ENCODE measurements around the gene USP40. TPM values are rescaled to one million over a fixed set of nuclear protein-coding genes. Genes with fewer than 3 reads are reported as not detected.

Gene USP40
- total and polyA plus RNA-seq, 10 donors = 11.4 to 57.3 (median 38.1) TPM

DNA sequence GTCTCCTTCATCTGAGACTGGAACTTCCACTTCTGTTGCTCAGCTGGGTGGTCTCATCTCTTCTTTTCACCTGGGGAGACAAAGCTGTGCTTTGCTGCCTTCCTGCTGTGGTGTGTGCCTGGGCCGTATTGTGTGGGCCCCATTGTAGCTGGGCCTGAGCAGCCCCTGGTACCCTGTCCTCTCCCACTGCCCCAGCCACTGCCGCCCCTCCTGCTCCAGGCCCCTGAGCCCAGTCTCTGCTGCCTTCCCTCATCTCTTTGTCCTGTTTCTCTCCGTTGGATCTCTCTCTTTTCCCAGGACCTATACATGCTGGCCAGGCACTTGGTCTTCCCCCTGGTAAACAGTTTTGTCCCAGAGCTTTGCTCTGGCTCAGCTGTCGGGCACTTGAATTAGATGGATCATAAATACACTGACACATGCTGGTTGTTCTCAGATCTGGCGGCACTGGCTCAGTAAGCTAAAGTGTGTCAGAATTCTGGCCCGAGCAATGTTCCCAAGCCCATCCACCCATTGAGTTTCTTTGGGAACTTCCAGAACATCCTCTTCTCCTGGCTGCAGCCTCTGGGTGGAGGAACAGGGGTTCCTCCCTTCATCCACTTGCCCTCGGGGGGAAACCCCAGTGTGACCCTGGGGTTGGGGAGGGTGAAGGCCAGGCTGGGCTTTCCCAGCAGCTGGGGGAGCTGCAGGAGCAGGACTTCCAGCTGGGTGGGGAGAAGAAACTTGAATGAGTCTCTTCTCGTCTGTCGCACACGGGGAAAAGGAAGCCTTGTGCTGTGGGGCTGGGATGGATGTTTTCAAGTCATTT, 113.3 kb downstream of the USP40 start:
- peak in 1 of 3 donors; percentile 49 for TF ChIP-seq POLR2AphosphoS5 (IDR thresholded peaks at IDR 0.05)
- TF ChIP-seq, protein P1, sequence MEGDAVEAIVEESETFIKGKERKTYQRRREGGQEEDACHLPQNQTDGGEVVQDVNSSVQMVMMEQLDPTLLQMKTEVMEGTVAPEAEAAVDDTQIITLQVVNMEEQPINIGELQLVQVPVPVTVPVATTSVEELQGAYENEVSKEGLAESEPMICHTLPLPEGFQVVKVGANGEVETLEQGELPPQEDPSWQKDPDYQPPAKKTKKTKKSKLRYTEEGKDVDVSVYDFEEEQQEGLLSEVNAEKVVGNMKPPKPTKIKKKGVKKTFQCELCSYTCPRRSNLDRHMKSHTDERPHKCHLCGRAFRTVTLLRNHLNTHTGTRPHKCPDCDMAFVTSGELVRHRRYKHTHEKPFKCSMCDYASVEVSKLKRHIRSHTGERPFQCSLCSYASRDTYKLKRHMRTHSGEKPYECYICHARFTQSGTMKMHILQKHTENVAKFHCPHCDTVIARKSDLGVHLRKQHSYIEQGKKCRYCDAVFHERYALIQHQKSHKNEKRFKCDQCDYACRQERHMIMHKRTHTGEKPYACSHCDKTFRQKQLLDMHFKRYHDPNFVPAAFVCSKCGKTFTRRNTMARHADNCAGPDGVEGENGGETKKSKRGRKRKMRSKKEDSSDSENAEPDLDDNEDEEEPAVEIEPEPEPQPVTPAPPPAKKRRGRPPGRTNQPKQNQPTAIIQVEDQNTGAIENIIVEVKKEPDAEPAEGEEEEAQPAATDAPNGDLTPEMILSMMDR (IDR thresholded peaks at IDR 0.05 in 8 of 11, conservative IDR thresholded peaks at IDR 0.05 in 3 of 11) = no peak
- peak; percentile 48 for DNase-seq
- Histone ChIP-seq H3K4me1 (peaks cover 0 to 7% (median 0%) of the 10 kb centered on the region in 6 donors), H3K27me3 (replicated peaks in 1 of 7) (no peaks in the 10 kb centered on the region), H3K4me3 (no peak overlapping the region), H3K36me3 (peaks cover 9 to 100% (median 99%) of the 10 kb centered on the region in 6 donors), H3K27ac (peak overlapping the region in 3 of 8 donors; percentile 24 to 43 (median 24)), H3K9me3 (no peaks in the 10 kb centered on the region)
- intact Hi-C loops (cut with DNase I; ENCODE audit: low total_unique reads) = no loop called here
- WGBS, 5 donors = 75 to 84% (median 82%) methylated on average over 9 to 10 of the region's 10 CpGs

DNA sequence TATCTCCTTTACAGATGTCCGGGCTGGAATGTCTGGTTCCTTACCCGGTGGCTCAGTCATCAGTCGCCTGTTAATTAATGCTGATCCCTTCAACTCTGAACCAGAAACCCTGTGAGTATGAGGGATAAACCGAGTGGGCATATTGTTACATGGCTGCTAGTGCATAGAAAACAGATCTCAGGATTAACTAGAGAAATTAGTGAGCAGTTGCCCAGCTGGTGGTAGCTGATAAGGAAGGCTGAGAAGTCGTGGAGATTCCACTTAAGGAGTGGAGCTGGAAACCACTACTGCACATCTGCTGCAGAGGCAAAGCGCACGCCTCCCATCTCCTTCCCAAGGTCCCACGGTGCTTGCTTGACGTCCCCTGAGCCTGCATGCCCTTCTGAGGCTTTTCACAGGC, 114.6 kb downstream of the USP40 start:
- DNase-seq = no peak
- peaks cover 8 to 100% (median 99%) of the 10 kb centered on the region in 6 donors for H3K36me3 ChIP-seq
- TF ChIP-seq POLR2AphosphoS5 (IDR thresholded peaks at IDR 0.05) (no peak), POLR2A (IDR thresholded peaks at IDR 0.05) (no peak)
- TF ChIP-seq, protein P1 (IDR thresholded peaks at IDR 0.05 in 8 of 11, conservative IDR thresholded peaks at IDR 0.05 in 3 of 11) = no peak
- intact Hi-C loops (cut with DNase I; ENCODE audit: low total_unique reads) = no loop called here
- H3K27me3 ChIP-seq (replicated peaks in 1 of 7) = no peaks in the 10 kb centered on the region
- no peak overlapping the region for H3K4me3 ChIP-seq
- H3K4me1 ChIP-seq = peaks cover 0 to 7% (median 0%) of the 10 kb centered on the region in 6 donors
- no peak overlapping the region for H3K27ac ChIP-seq
- WGBS, 5 donors = 89 to 95% (median 91%) methylated on average over 9 of the region's 9 CpGs
- H3K9me3 ChIP-seq = no peaks in the 10 kb centered on the region

DNA sequence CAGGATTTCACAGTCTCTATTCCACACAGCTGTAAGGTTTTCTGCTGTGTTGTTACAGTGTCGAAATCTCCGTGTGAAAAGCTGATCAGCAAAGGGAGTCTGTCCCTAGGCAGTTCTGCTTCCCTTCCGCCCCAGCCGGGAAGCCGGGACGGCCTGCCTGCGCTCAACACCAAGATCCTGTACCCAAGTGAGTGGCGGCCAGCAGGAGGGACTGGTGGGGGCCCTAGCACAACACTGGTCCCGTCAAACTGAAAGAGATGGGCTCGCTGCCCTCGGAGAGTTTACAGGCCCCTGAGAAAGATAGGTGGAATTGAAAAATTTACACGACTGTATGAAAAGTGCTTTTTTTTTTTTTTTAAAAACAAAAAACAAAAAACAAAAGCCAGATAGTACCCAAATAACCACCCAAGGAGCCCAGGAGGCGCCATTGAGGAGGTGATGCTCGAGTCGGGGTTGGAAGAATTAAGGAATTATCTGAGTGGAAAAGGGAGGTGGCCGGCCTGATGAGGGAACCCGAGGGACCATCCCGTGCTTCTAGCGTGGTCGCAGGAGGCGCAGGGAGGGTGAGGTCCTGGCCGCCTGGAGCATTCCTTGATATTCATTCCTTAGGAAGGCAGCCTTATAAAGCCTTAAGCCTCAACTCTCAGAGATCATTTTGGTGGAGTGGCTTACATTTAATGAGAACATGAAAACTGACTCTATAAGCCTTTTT, 115.6 kb downstream of the USP40 start:
- Histone ChIP-seq H3K4me3 (no peak overlapping the region), H3K36me3 (peaks cover 5 to 100% (median 99%) of the 10 kb centered on the region in 6 donors), H3K9me3 (no peaks in the 10 kb centered on the region), H3K27me3 (replicated peaks in 1 of 7) (no peaks in the 10 kb centered on the region), H3K27ac (no peak overlapping the region), H3K4me1 (peaks cover 0 to 7% (median 0%) of the 10 kb centered on the region in 6 donors)
- WGBS, 5 donors = 82 to 91% (median 89%) methylated on average over 22 of the region's 22 CpGs
- TF ChIP-seq POLR2AphosphoS5 (IDR thresholded peaks at IDR 0.05) = peak in 1 of 3 donors; percentile 12
- TF ChIP-seq, protein P1 (IDR thresholded peaks at IDR 0.05 in 8 of 11, conservative IDR thresholded peaks at IDR 0.05 in 3 of 11) = no peak
- intact Hi-C loops (cut with DNase I; ENCODE audit: low total_unique reads) = no loop called here
- peak; percentile 62 for DNase-seq

Measured in spleen (tissue), 11 donors.